ENCODE results near the gene SOX5.

GRCh38 chr12:23495472-23495871, 454.0 kb downstream of the SOX5 start:
- TF ChIP-seq CTCF (IDR thresholded peaks at IDR 0.05), result no peak
- TF ChIP-seq POLR2A (IDR thresholded peaks at IDR 0.05), result no peak

Measured in adrenal gland (tissue), 5 donors.